GM11168 (cell line): ENCODE data around the gene SNRPA.
"Not testable (repeated sequence)": the region's sequence is repeated elsewhere in the genome, so short reads cannot be mapped to it uniquely, and the experiment has no call there.

Experiments used
- in situ Hi-C: fragments of 300-500 bp; cut with MboI; formaldehyde crosslinking; loops from one replicate; pipeline ENCODE4 v1.12.0; 2022; ENCODE audit warnings: low sequenced_read_pairs; ENCODE audit not compliant: unreplicated experiment

Gene SNRPA

GRCh38 chr19:40719414-40719894 is 31.5 kb upstream of the SNRPA start:
- in situ Hi-C loops, result no loop called here

- in situ Hi-C loops, result no loop called here
Observed at GRCh38 chr19:40721140-40721486, 29.9 kb upstream of the SNRPA start.

- in situ Hi-C loops, result no loop called here
Observed at GRCh38 chr19:40721936-40722661, 28.9 kb upstream of the SNRPA start.

GRCh38 chr19:40723661-40724254 is 27.2 kb upstream of the SNRPA start:
- in situ Hi-C loops, result no loop called here

GRCh38 chr19:40724315-40724714 is 26.7 kb upstream of the SNRPA start:
- in situ Hi-C loops, result no loop called here

- in situ Hi-C loops, result no loop called here
Observed at GRCh38 chr19:40724855-40725254, 26.1 kb upstream of the SNRPA start.

GRCh38 chr19:40726279-40726678 is 24.7 kb upstream of the SNRPA start:
- in situ Hi-C loops, result no loop called here

- in situ Hi-C loops, result not testable (repeated sequence)
Observed at GRCh38 chr19:40730065-40730464, 20.9 kb upstream of the SNRPA start.

- in situ Hi-C loops, result not testable (repeated sequence)
Observed at GRCh38 chr19:40732304-40732703, 18.7 kb upstream of the SNRPA start.

- in situ Hi-C loops, result no loop called here
Observed at GRCh38 chr19:40733149-40733548, 17.9 kb upstream of the SNRPA start.

- in situ Hi-C loops, result no loop called here
Observed at GRCh38 chr19:40735013-40735771, 15.8 kb upstream of the SNRPA start.

- in situ Hi-C loops, result no loop called here
Observed at GRCh38 chr19:40736661-40737060, 14.3 kb upstream of the SNRPA start.

- in situ Hi-C loops, result no loop called here
Observed at GRCh38 chr19:40737102-40737644, 13.8 kb upstream of the SNRPA start.

GRCh38 chr19:40739030-40739839 is 11.8 kb upstream of the SNRPA start:
- in situ Hi-C loops, result no loop called here

- in situ Hi-C loops, result no loop called here
Observed at GRCh38 chr19:40739871-40740703, 10.9 kb upstream of the SNRPA start.

GRCh38 chr19:40740747-40741146 is 10.3 kb upstream of the SNRPA start:
- in situ Hi-C loops, result no loop called here

- in situ Hi-C loops, result no loop called here
Observed at GRCh38 chr19:40741527-40742390, 9.2 kb upstream of the SNRPA start.

- in situ Hi-C loops, result no loop called here
Observed at GRCh38 chr19:40742477-40742876, 8.5 kb upstream of the SNRPA start.
